Measurements from ENCODE around the gene PRSS35. TPM values are rescaled to one million over a fixed set of nuclear protein-coding genes. Genes with fewer than 3 reads are reported as not detected.

PRSS35 gene
- total and polyA plus RNA-seq, 2 experiments from 2014 or later = 1.7 to 2.1 TPM

DNA sequence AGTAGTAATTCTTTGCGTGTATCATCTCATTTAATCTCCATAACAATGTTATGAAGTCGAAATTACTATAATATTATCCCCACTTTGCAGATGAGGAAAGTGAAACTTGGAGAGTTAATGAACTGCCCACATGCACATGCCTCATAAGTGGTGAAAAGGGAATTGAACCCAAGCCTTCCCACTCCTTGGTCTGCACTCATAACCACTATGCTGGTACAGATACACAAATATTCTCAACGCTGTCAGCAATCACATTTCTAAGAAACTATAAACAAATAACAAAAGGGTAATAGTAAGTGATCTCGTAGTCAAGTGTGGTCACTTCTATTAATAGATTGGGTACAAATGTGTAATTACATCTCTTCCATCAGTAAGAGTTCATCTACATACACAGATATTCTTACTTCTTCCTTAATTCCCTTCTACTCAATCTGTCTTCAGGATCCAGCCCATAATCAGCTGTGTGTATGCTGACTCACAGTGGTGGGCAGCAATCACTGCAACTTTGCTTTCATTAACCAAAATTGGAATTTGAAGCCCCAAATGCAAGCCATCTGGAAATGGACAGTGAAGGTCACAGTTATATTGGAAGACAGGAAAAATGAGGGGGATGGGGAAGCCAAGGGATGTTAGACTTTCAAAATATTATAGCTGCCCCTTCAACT, 6.6 kb downstream of the PRSS35 start:
- H3K36me3 ChIP-seq (ENCODE audit: insufficient read depth) = no peaks in the 10 kb centered on the region
- Mint-ChIP-seq H3K4me1 (peaks cover 19% of the 10 kb centered on the region), H3K27me3 (ENCODE audit: insufficient read depth, low read depth, poor library complexity) (peaks cover 5% of the 10 kb centered on the region), H3K4me3 (no peak overlapping the region), H3K27ac (no peak overlapping the region; the same call in 1 of the 2 replicates), H3K9me3 (no peaks in the 10 kb centered on the region), H3K36me3 (ENCODE audit: low read depth) (no peaks in the 10 kb centered on the region; the same call in 2 of the 3 replicates)
- no peaks in the 10 kb centered on the region for H4K20me1 ChIP-seq (replicated peaks; ENCODE audit: insufficient read depth)
- no peak for ATAC-seq
- no peaks in the 10 kb centered on the region for H3K79me2 ChIP-seq (replicated peaks; ENCODE audit: insufficient read depth)
- peaks cover 2% of the 10 kb centered on the region; the same call in 1 of the 2 replicates for H3K27me3 ChIP-seq (ENCODE audit: insufficient read depth)
- no peak overlapping the region for H2AFZ ChIP-seq
- TF ChIP-seq ZNF331 (CRISPR knock-in tag; IDR thresholded peaks at IDR 0.05; ENCODE audit: low read depth) (no peak), JUNB (IDR thresholded peaks at IDR 0.05; ENCODE audit: unreplicated experiment) (no peak)
- TF ChIP-seq, protein P1, sequence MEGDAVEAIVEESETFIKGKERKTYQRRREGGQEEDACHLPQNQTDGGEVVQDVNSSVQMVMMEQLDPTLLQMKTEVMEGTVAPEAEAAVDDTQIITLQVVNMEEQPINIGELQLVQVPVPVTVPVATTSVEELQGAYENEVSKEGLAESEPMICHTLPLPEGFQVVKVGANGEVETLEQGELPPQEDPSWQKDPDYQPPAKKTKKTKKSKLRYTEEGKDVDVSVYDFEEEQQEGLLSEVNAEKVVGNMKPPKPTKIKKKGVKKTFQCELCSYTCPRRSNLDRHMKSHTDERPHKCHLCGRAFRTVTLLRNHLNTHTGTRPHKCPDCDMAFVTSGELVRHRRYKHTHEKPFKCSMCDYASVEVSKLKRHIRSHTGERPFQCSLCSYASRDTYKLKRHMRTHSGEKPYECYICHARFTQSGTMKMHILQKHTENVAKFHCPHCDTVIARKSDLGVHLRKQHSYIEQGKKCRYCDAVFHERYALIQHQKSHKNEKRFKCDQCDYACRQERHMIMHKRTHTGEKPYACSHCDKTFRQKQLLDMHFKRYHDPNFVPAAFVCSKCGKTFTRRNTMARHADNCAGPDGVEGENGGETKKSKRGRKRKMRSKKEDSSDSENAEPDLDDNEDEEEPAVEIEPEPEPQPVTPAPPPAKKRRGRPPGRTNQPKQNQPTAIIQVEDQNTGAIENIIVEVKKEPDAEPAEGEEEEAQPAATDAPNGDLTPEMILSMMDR (conservative IDR thresholded peaks at IDR 0.05; ENCODE audit: low read depth in 2 of 2) = peak; percentile 47 to 59
- H3K4me2 ChIP-seq = no peak overlapping the region
- DNase-seq (ENCODE audit: low spot score) = peak; percentile 23
- H3K27ac ChIP-seq (ENCODE audit: low read depth) = no peak overlapping the region
- H3K4me1 ChIP-seq (ENCODE audit: insufficient read depth) = peaks cover 11% of the 10 kb centered on the region
- H3K4me3 ChIP-seq = no peak overlapping the region
- no peaks in the 10 kb centered on the region for H3F3A ChIP-seq (replicated peaks; ENCODE audit: low read depth)
- H3K9me2 ChIP-seq (ENCODE audit: insufficient read depth) = no peaks in the 10 kb centered on the region

DNA sequence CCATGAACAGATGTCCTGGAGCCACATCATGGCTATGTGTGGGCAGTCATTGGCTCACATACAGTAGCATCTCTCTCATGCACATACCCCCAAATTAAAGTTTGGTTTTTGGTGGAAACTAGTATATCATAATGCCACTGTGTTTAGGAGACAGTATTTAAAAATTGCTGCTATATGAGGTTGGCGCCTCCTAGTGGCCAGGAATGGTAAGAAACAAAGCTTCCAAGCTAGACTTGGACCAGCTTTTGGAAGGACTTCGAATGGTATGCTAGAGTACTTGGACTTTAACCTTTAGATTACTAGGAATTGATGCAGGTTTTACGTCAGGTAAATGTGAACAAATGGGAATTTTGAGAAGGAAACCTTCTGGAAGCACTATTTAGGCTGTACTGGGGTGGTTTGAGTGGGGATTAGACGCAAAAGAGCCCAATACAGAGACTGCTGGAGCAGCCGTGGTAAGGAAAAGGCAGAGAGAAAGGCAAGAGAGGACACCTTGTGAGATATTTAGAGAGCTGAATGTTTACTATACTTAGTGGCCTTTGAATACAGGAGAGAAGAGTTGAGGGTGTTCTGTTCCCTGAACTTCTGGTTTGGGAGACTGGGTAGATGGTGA, 23.8 kb downstream of the PRSS35 start:
- ATAC-seq = peak; percentile 75
- peaks cover 2% of the 10 kb centered on the region; the same call in 1 of the 3 replicates for H3K36me3 Mint-ChIP-seq (ENCODE audit: low read depth)
- H2AFZ ChIP-seq = no peak overlapping the region

More for the DNA sequence above, 23.8 kb downstream of the PRSS35 start:
- peak; percentile 86 for DNase-seq (ENCODE audit: low spot score)
- Histone ChIP-seq H3K4me2 (no peak overlapping the region), H3K27me3 (ENCODE audit: insufficient read depth) (no peaks in the 10 kb centered on the region), H3K79me2 (replicated peaks; ENCODE audit: insufficient read depth) (no peaks in the 10 kb centered on the region), H3K9me2 (ENCODE audit: insufficient read depth) (no peaks in the 10 kb centered on the region), H3F3A (replicated peaks; ENCODE audit: low read depth) (no peaks in the 10 kb centered on the region), H3K4me3 (no peak overlapping the region), H3K4me1 (ENCODE audit: insufficient read depth) (no peaks in the 10 kb centered on the region), H4K20me1 (replicated peaks; ENCODE audit: insufficient read depth) (no peaks in the 10 kb centered on the region), H3K36me3 (ENCODE audit: insufficient read depth) (no peaks in the 10 kb centered on the region), H3K27ac (ENCODE audit: low read depth) (no peak overlapping the region)
- H3K27me3 Mint-ChIP-seq (ENCODE audit: insufficient read depth, low read depth, poor library complexity) = peaks cover 3% of the 10 kb centered on the region
- no peaks in the 10 kb centered on the region; the same call in 2 of the 3 replicates for H3K9me3 Mint-ChIP-seq
- TF ChIP-seq POLR2AphosphoS5 (IDR thresholded peaks at IDR 0.05; ENCODE audit: low read depth) = no peak
- TF ChIP-seq, protein P1 (conservative IDR thresholded peaks at IDR 0.05; ENCODE audit: low read depth in 2 of 2) = peak; percentile 81 to 98
- TF ChIP-seq ZNF114 (CRISPR knock-in tag; IDR thresholded peaks at IDR 0.05) = no peak
- no peaks in the 10 kb centered on the region for H3K4me1 Mint-ChIP-seq
- H3K27ac Mint-ChIP-seq = no peak overlapping the region
- no peak overlapping the region for H3K4me3 Mint-ChIP-seq

Measured in GM23338 (cell line).